Breast epithelium (tissue), 3 donors: Measurements from ENCODE around the gene ST6GALNAC6.

Experiments used
- CTCF ChIP-seq, 3 donors: fragments of 450-650 bp; IDR thresholded peaks; one replicate each; pipeline ENCODE4 v1.5.1; 2016 to 2017; ENCODE audit warnings: antibody characterized with exemption in 3 of 3, mild to moderate bottlenecking in 3 of 3, moderate library complexity in 3 of 3
- POLR2A ChIP-seq: fragments of 450-650 bp; IDR thresholded peaks from one replicate; pipeline ENCODE4 v1.6.1; 2016; ENCODE audit warnings: antibody characterized with exemption, mild to moderate bottlenecking, moderate library complexity

GRCh38 chr9:127866535-127866934, 32.9 kb downstream of the ST6GALNAC6 start:
- no peak for TF ChIP-seq POLR2A
- TF ChIP-seq CTCF (IDR thresholded peaks at IDR 0.05): no peak
